GM13976 (cell line): Measurements from ENCODE around the gene TTC6.

ENCODE experiments used
- DNase-seq: peaks from one replicate; pipeline ENCODE4 v3.0.0; 2012; ENCODE audit warnings: low spot score
- CTCF ChIP-seq: IDR thresholded peaks from 2 replicates; pipeline ENCODE4 v1.5.1; 2012; ENCODE audit warnings: borderline replicate concordance, mild to moderate bottlenecking; ENCODE audit not compliant: insufficient read depth; ENCODE audit errors: extremely low read depth, missing control alignments, control extremely low read depth
- in situ Hi-C: fragments of 300-500 bp; cut with MboI; formaldehyde crosslinking; loops from one replicate; pipeline ENCODE4 v1.12.0; 2022; ENCODE audit warnings: low sequenced_read_pairs, mixed read lengths, inconsistent platforms; ENCODE audit not compliant: unreplicated experiment

TTC6 gene

GRCh38 chr14:37623426-37623951 is 28.1 kb downstream of the TTC6 start:
- no peak for TF ChIP-seq CTCF
- in situ Hi-C loops = no loop called here
- DNase-seq = no peak

GRCh38 chr14:37623971-37624370 is 28.5 kb downstream of the TTC6 start:
- DNase-seq = no peak
- TF ChIP-seq CTCF = no peak
- in situ Hi-C loops = no loop called here

GRCh38 chr14:37625597-37626595 is 30.5 kb downstream of the TTC6 start:
- DNase-seq = no peak
- in situ Hi-C loops = no loop called here
- no peak for TF ChIP-seq CTCF

GRCh38 chr14:37637341-37637740 is 41.9 kb downstream of the TTC6 start:
- in situ Hi-C loops = no loop called here
- TF ChIP-seq CTCF = no peak
- DNase-seq = no peak

GRCh38 chr14:37638599-37638998 is 43.2 kb downstream of the TTC6 start:
- DNase-seq = no peak
- TF ChIP-seq CTCF = no peak
- in situ Hi-C loops = no loop called here

GRCh38 chr14:37641117-37641516 is 45.7 kb downstream of the TTC6 start:
- DNase-seq = no peak
- in situ Hi-C loops = no loop called here
- no peak for TF ChIP-seq CTCF
